ENCODE measurements around the gene DBX2.
"Not testable (repeated sequence)": the region's sequence is repeated elsewhere in the genome, so short reads cannot be mapped to it uniquely, and the experiment has no call there.

Gene DBX2

DNA sequence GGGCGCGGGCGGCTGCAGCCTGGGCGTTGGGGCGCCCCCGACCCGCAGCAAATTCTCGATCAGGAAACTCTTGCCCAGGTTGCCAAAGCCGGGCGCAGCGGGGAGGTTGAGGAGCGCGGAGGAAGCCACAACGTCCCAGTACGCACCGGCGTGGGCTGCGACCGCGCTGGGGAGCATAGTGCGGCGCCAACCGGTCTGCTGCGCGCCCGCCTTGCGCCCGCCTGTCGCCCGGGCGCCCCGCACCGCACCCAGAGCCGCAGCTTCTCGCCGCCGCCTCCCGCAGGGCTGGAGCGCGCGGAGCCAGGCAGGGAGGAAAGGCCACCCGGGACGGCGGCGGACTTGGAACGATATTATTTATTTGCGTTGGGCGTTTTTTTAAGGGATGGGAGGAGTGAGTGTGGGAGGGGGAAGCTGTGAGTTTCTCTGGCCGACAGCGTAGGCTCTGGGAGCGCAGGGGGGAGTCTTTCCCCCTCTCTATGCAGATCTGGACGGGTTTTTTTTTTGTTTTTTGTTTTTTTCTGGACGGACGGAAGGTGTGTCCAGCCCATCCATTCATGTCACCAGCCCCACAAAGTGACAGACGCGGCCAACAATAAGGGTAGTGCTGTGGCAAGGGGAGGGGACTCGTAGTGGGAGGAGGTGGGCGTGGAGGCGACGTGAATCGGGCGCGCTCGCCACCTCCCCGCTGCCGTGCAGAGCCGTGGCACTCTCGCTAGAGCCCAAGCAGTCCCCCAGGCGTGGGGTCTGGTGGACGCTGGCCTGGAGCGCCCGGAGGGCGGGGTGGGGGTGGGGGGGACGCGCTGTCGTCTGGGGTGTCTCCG lies at the start of gene DBX2:
Gene DBX2 (minus strand): TSS at position 349 of the 821 bp plus-strand sequence. CDS start 172 bp downstream, at position 177.
- DNase-seq = peak in 1 of 2 donors; percentile 7

DNA sequence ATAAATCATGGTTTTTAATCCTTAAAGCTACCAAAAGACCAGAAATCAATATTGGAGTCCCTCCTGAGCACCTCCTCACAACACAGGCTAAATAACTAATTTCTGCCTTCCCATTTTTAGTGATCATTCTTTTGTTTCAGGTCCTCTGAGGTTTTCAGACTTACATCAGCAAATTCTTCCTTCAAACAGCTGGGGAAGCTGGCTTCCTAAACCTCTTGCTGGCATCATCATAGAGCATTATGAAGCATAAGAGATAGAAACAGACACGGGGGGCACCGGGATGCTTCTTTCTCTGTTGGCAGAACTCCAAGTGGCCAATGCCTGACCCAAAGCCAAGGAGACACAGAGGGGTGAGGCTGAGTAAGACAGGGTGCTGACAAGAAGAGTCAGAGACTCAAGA lies 47.9 kb upstream of the DBX2 start:
- DNase-seq = no peak

DNA sequence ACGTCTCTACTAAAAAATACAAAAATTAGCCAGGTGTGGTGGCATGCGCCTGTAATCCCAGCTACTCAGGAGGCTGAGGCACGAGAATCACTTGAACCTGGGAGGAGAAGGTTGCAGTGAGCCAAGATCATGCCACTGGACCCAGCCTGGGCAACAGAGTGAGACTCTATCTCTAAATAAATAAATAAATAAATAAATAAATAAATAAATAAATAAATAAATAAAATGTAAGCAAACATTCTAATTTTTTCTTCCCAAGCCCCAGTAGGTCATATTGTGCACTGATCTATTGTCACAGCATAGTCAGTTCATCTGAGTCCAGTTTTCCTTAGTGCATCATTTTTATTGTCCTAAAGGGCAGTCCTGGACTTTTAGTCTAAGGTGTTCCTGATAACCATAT lies 44.5 kb upstream of the DBX2 start:
- not testable (repeated sequence) for DNase-seq

DNA sequence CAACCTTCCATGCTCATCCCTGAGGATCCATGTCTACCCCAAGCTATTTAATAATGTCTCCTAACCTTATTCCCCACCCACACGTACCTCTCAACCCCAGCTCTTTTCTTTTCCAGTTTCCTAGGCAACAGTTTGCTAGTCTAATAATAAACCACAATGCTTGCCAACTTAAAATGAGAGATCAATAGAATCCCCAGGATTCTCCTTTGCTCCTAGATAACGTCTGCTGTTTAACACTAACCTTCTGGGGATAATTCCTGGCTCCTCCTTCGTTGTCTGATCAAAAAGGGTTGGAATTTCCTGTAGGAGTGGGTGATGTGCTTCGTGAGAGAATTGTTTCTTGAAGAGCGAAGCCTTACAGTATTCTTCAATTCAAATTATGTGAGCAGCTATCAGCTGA lies 42.2 kb upstream of the DBX2 start:
- DNase-seq = no peak

DNA sequence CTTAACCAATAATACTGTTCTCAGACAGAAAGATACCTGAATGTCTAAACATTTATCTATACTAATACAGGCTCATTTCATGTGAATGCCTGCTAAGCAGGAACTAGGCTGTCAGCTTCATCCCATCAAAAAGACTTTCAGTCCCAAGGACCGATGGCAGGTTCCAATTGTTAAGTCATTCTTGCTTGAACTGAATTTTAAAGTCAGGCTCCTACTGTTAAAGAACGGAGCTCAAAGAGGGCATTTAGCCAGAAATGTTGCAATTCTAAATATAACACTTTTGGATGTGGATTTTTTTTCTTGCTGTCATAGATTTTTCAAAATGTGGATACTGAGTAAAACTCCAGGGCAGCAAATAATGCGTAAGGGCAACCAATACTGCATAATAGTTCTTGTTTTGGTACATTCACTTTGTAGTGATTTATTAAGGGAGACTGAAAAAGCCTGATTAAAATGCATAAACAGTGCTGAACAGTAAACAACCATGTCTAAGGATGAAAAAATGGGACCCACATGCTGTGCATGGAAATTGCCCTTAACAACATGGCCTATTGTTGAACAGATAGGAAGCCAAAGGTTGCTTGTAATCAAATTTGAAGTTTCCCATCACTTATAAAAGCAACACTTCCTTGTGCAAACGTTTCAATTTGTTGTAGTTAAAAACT lies 38.6 kb upstream of the DBX2 start:
- no peak for DNase-seq

DNA sequence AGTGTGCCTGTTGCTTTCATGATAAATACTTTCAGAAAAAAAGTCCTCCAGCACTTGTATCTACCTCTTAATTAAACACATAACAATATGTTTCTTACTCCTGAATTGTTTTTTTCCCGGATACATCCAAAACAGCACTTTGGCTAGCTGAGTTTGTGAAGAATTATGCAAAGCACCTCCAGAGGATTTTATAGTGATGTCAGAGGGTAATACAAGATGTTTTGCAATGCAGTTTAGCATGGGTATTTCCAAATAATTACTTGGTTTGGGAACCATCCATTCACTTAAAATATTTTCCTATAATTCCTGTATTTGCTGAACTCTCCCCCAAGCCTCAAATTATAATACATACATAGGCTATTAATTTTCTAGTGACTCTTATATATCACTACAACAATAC lies 37.7 kb upstream of the DBX2 start:
- no peak for DNase-seq

DNA sequence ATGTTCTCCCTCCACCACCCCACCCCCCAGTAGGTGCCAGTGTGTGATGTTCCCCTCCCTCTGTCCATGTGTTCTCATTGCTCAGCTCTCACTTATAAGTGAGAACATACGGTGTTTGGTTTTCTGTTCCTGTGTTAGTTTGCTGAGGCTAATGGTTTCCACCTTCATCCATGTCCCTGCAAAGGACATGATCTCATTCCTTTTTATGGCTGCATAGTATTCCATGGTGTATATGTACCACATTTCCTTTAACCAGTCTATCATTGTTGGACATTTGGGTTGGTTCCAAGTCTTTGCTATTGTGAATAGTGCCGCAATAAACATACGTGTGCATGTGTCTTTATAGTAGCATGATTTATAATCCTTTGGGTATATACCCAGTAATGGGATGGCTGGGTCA lies 33.3 kb upstream of the DBX2 start:
- not testable (repeated sequence) for DNase-seq

DNA sequence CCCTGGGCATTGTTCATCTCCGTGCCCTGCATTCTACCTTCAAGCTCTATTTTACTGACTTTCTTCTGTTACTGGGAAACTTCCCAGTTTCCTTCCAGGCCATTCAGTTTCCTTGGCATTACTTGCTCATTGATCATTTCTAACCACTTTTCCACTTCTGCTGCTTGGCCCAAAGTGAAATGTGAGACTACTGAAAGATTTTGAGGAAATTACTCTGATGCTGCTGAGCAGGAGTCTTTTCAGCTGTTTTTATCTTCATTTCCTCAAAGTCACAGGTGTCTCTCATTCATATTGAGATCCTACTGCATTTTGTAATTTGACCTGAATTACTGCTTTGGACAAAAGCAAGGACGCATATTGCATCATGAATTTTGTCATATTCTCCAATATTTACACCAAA lies 26.4 kb upstream of the DBX2 start:
- DNase-seq = no peak

DNA sequence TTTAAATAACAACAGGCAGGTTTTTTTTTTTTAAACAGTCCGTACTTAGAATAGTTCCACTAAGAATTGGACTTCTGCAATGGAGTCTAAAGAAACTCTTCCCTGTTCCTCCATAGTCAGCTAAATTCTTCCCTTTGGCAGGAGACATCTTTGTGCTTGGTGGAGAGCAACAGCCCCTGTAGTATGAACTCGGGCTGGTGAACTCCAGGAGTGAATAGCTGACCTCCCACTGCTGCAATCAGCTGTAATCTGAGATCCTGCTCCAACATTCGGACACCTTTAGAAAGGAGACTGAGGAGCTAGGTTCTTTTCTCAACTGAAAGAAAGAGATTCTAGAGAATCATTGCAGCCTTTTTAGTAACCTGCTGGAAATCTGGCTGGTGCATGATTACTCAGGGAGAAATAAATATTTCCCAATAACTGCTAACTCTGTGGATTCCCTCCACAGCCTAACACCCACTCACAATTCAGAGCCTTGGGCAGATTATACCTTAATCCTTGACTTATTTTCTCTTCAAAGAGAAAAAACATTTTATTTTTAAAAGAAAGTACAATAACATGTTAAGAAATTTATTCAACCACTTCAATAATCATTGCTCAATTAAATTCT lies 25.6 kb upstream of the DBX2 start:
- DNase-seq = no peak

DNA sequence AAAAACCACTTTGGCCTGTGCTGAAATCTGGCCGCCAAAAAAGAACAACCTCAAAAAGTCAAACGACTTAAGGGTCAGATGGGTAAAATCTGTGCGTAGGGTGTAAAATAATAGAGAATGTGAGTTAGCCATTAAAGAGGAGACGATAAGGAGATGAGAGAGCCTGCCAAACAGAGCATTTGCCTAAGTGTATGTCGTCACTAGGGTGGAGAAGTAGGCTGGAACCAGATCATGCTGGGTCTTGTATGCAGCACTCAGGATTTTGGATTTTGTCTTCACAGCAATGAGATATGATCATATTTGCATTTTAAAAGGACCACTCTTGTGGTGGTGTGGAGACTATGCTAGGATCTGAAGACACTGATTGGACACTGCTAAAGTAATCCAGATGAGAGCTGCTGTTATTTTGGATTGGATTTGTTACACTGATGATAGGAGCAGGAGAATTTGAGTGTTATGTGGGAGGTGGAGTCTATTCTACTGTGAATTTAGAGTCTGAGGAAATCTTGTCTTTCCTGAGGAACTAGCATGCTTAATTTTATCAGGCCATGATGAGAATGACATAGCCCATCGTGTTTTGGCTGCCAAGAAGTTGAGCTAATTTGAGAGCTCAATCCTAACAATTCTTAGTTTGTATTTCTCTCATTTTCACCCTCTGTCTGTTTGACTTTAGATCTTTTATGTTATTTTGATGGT lies 24.8 kb upstream of the DBX2 start:
- no peak for DNase-seq

DNA sequence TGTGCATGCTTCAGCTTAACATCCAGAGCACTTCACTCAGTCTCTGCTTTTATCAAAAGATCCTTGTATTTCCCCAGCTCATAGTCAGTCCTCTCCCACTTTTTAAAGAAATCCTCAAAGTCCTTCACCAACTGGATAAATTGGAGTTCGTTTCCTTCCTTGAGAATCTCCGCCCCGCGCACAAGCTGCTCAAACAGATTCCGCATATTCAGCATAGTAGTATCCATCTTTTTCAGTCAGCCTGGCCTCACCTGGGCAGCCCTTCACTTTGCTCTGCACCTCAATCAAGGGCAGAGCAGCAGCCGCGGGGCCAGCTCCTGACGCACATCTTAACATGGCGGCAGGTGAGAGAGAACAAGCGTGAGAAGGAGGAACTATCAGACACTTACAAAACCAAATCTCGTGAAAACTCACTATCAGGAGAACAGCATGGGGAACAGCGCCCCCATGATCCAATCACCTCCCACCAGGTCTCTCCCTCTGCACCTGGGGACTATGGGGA lies 14.3 kb upstream of the DBX2 start:
- no peak for DNase-seq

DNA sequence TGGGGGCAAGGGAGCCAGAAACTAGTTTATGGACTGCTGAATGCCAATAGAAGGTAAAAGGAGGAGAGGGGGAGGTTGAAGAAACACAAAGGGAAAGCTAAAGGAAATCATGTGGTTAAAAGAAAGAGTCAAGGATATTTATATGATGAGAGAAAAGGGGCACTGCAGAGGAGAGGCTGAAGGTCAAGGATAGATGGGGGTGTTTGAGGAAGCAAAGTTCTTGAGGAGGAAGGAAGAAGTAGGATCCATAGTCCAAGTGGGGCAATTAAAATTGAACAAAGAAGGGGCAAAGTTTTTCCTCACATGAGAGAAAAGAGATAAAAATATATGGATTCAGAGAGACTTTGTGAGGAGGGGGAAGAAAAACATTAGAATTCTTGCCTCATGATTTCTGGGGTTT lies 10.1 kb upstream of the DBX2 start:
- DNase-seq = no peak

DNA sequence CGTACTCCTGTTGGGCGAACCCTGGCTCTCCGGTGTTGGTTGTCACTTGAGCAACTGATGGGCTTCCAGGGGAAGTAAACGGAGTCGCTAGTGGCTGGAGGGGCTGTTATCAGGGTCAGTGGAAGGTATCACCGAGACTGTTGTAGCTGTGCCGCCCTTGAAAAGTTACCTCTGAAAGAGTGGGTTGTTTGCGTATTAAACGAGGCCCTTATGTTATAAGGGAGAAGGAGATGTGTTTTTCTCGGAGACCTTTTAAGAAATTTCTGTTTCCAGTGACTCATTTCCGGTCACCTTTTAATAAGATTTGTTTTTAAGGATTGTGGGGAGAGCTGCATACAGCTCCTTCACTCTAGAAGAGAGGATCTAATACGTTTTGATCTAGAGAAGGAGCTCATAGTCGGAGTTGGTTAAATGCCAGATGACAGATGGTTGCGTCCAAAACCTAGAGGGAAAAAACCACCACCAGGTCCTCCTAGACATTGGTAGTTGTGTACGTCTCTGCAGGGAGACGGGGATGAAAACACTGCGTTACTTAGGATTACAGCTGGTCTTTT lies 750 bp upstream of the DBX2 start:
- DNase-seq = no peak

DNA sequence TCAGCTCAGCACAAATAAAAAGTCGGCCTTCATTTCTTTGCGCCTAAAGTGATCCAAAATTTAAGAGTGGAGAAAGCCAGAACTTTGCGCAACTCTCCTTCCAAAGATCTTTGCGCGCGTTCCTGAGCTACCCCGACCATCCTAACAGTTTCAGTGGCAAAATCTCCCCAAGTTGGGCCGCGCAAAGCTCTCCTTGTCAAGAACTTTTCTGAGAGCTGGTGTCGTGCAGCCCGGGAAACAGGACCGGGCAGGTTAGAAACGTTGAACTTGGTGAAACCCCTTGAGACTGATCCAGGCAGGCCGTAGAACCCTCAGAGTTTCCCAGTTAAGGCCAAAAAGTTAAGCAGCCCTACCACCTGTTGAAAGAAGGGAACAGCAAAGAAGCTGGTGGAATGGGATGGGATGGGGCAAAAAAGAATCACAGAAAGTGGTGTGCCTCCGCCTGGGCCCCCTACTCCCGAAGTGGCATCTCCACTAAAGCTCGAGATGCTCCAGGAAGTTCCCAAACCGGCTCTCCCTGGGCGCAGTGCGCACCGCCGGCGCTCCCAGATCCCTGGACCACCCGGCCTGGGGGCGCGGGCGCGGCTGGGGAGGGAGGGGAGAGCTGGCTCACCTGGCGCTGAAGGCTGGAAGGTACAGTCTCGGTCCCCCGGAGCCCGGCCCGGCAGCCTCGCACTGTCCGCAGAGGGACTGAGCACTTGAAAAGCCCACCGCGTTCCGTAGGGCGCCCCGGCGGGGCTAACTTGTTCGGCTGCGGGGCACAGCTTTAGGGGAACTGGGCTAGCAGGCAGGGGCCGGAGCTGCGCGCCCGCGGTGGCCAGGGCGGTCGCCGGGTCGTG lies 768 bp downstream of the DBX2 start:
- DNase-seq = no peak

DNA sequence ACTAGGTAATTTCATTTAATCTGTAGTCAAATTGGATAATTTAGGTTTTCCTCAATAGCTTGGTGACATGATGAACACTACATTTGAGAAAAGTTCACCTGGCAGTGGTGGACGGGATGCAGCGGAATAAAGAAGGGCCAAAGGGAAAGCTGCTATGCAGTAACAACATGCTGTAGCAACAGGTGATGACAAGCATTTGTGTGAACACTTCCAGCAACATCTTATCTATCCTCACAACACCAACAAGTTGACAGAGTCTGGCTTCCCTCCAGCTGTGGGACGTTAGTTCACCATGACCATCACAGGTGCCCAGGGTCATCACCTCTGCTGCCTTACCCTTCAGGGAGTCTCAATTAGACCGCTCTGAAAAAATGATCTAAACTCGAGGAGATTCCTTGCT lies 8.3 kb downstream of the DBX2 start:
- no peak for DNase-seq

DNA sequence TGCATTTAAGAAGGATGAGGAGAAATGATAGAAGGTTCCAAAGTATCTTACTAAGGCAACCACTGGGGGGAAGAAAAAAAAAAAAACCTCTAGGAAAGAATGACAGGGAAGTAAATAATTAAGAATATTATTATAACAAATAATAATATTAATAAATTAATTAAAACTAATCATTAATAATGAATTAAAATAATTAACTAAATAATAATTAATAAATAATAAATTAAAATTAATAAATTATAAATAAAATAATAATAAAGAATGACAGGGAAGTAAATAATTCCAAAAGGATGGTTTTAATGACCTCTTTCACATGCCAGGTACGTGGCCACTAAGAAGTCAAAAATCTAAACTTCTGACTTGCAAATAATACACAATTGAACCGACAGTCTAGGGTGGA lies 9.9 kb downstream of the DBX2 start:
- no peak for DNase-seq

DNA sequence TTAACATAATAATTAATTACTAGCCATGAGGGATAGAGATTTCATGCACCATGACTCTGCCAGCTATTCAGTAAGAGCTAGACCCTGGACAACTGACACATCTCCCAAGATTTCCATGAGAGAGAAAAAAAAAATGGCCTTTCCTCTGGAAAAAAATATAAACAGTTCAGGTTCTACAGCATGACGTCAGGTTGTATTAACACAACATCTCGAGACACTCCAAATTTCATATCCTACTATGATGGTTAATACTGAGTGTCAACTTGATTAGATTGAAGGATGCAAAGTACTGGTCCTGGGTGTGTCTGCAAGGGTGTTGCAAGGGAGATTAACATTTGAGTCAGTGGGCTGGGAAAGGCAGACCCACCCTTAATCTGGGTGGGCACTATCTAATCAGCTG lies 11.1 kb downstream of the DBX2 start:
- DNase-seq = no peak

DNA sequence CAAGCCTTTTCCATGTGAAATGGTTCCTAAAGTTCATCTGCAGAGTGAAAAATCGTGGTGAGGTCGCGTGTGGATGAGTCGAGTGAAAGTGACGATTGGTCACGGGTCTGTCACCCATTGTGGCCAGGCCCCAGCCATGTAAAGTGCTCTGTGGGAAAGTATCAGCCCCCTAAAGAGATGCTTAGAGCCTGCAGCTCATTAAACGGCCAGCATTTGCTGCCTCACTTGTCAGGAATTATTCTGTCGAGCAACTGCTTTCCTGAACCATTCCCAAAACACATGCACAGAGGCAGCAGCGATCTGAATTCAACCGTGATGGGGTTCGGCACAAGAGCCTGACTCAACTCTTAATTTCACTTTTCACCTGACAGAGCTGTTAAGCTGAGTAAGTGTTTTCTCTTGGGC lies 16.0 kb downstream of the DBX2 start:
- DNase-seq = no peak

DNA sequence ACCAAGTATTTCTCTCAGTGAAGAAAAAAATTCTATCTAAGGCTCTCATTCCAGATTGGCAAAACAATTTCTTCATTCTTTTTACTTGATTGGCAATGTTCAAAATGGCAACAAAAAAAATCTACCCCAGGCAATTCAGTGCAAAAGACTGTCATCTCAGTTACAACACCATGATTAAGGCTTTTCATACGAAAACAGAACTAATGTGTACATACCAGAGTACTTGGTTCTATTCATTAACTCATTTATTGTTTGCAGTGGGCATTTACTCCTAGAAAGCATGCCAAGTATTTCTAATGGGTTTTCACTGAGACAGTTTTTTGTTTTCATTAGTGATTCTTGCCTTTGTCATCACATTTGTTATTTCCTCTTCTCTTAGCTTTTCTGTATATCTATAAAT lies 33.0 kb downstream of the DBX2 start:
- DNase-seq = no peak

DNA sequence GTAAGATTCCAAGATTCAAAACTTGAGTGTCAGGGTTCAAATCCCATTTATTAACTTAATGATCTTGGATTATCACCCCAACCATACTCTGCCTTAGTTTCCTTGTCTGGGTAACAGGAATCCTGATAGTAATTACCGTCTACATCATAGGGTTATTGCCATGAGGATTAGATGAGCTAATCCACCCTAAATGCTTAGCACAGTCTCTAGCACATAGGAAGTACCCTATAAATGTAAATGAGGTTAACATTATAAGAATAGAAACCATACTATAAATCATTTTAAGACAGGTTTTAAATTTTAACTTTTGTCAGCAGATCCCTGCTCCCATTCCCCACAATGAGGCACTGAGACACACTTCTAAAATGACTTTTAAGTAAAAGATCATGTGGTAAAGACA lies 36.5 kb downstream of the DBX2 start:
- no peak for DNase-seq

DNA sequence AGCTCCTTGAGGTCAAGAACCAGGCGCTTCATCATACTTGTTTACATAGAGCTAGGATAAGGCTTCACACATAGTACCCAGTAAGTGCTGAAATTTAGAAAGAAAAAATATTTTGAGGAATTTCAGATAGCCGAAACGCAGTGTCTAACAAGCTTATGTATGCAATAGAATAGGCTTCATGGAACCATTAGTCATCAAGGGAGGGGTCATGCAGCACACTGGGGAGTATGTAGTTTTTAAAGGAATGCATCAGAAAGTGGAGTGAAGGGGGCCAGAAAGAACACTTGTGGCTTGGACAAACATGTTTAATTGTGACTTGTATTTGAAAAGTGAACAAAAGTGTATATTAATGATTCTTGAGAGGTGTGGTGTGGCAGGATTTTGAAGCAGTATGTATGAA lies 38.1 kb downstream of the DBX2 start:
- DNase-seq = no peak

DNA sequence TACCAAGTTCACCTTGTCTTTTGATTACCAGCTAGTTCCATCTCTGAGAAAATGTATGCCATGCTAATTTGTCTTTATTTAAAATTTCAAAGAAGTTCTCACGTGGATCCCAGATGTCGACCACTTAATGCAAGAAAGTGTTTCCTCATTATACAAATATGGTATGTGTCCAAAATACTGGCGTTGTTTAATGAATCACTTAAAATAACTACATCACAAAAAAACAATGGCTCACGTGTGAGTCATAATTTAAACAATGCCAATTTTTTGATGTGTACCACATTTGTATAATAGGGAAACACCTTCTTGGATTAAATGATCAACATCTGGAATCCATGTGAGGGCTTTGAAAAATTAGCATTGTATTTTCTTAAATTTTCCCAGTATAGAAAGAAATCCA lies 40.8 kb downstream of the DBX2 start:
- DNase-seq = no peak
